GM23248 (cell line): Measurements from ENCODE around the gene RWDD1.

Experiments used
- EZH2 ChIP-seq: fragments of 200-600 bp; sonication (generic); IDR thresholded peaks from 2 replicates; pipeline ENCODE4 v1.6.1; 2018; ENCODE audit warnings: antibody characterized with exemption, mild to moderate bottlenecking; ENCODE audit not compliant: insufficient read depth, poor library complexity, severe bottlenecking
- EZH2phosphoT487 ChIP-seq: fragments of 200-600 bp; sonication (generic); IDR thresholded peaks from 2 replicates; pipeline ENCODE4 v1.6.1; 2018; ENCODE audit warnings: antibody characterized with exemption, moderate library complexity, mild to moderate bottlenecking, low read depth; ENCODE audit not compliant: insufficient read depth

GRCh38 chr6:116553451-116553850 lies 17.9 kb upstream of the RWDD1 start, which contains the start of gene CALHM4:
- TF ChIP-seq EZH2 = no peak
- TF ChIP-seq EZH2phosphoT487 = no peak
